Activated effector memory CD4-positive, alpha-beta T cell treated with Interleukin-2 at 50 U/mL for 16 hours (primary cell): ENCODE results near the gene VPS16.
A peak's percentile ranks its signal among the peaks of the same experiment; 100 is the strongest.

Source experiments
- DNase-seq: peaks from one replicate; pipeline ENCODE4 v3.0.0-alpha.2; 2020

The VPS16 gene

GRCh38 chr20:2840138-2840966 lies at the start of gene VPS16, which contains the start of gene PCED1A:
Gene VPS16 (plus strand): TSS chr20:2840745. CDS start chr20:2840775, 30 bp downstream.
Gene PCED1A (minus strand): TSS chr20:2840655. CDS start chr20:2839912, 743 bp downstream.
- peak; percentile 85 for DNase-seq

GRCh38 chr20:2793471-2793870 lies 47.1 kb upstream of the VPS16 start:
- no peak for DNase-seq

- no peak for DNase-seq
Observed at GRCh38 chr20:2794202-2794748, 46.3 kb upstream of the VPS16 start.

GRCh38 chr20:2794866-2795447 lies 45.6 kb upstream of the VPS16 start:
- no peak for DNase-seq

- DNase-seq = no peak
Observed at GRCh38 chr20:2795451-2795850, 45.1 kb upstream of the VPS16 start.

- no peak for DNase-seq
Observed at GRCh38 chr20:2796011-2796660, 44.4 kb upstream of the VPS16 start.

- DNase-seq = no peak
Observed at GRCh38 chr20:2797136-2797983, 43.2 kb upstream of the VPS16 start.

- DNase-seq = no peak
Observed at GRCh38 chr20:2798095-2798805, 42.3 kb upstream of the VPS16 start.

GRCh38 chr20:2798814-2799213 lies 41.7 kb upstream of the VPS16 start:
- no peak for DNase-seq

- DNase-seq = no peak
Observed at GRCh38 chr20:2799271-2799670, 41.3 kb upstream of the VPS16 start.

- DNase-seq = no peak
Observed at GRCh38 chr20:2799688-2800520, 40.6 kb upstream of the VPS16 start.

- DNase-seq = no peak
Observed at GRCh38 chr20:2800521-2801285, 39.8 kb upstream of the VPS16 start, which contains the start of gene CPXM1. Gene CPXM1 (minus strand): TSS chr20:2800627. CDS start chr20:2800572, 55 bp downstream.

- DNase-seq = no peak
Observed at GRCh38 chr20:2801286-2801728, 39.2 kb upstream of the VPS16 start.

GRCh38 chr20:2804041-2804828 lies 36.3 kb upstream of the VPS16 start:
- no peak for DNase-seq

GRCh38 chr20:2804852-2805688 lies 35.5 kb upstream of the VPS16 start:
- no peak for DNase-seq

- no peak for DNase-seq
Observed at GRCh38 chr20:2805689-2806350, 34.7 kb upstream of the VPS16 start.

- no peak for DNase-seq
Observed at GRCh38 chr20:2806351-2806701, 34.2 kb upstream of the VPS16 start.

- DNase-seq = no peak
Observed at GRCh38 chr20:2807019-2807418, 33.5 kb upstream of the VPS16 start.
